Stimulated activated CD4-positive, alpha-beta T cell treated with anti-CD3 and anti-CD28 coated beads, Interleukin-1b, Interleukin-23, amount 100 ng/mL, for 1 hour (primary cell): ENCODE data around the gene SORCS2.

Source experiments
- DNase-seq, 2 donors: peaks; one replicate each; pipeline ENCODE4 v3.0.0-alpha.2; 2020; ENCODE audit warnings: low read depth in 2 of 2

Gene SORCS2

GRCh38 chr4:7777871-7778509 is 585.7 kb downstream of the SORCS2 start:
- no peak for DNase-seq

GRCh38 chr4:7778510-7779431 is 586.4 kb downstream of the SORCS2 start:
- DNase-seq: no peak

GRCh38 chr4:7779432-7779768 is 587.1 kb downstream of the SORCS2 start:
- DNase-seq: no peak

GRCh38 chr4:7780751-7781348 is 588.5 kb downstream of the SORCS2 start:
- DNase-seq: no peak

- DNase-seq: no peak
These were observed 589.0 kb downstream of the SORCS2 start for GRCh38 chr4:7781366-7781765.

GRCh38 chr4:7781993-7782392 is 589.7 kb downstream of the SORCS2 start:
- DNase-seq: no peak

GRCh38 chr4:7782783-7783182 is 590.4 kb downstream of the SORCS2 start:
- no peak for DNase-seq

GRCh38 chr4:7783541-7783940 is 591.2 kb downstream of the SORCS2 start:
- DNase-seq: no peak

- no peak for DNase-seq
These were observed 592.0 kb downstream of the SORCS2 start for GRCh38 chr4:7784131-7784870.

- no peak for DNase-seq
These were observed 592.7 kb downstream of the SORCS2 start for GRCh38 chr4:7785017-7785416.

- DNase-seq: no peak
These were observed 593.7 kb downstream of the SORCS2 start for GRCh38 chr4:7786040-7786439.

GRCh38 chr4:7786517-7786916 is 594.2 kb downstream of the SORCS2 start:
- DNase-seq: no peak

- no peak for DNase-seq
These were observed 594.7 kb downstream of the SORCS2 start for GRCh38 chr4:7787067-7787466.

- no peak for DNase-seq
These were observed 595.4 kb downstream of the SORCS2 start for GRCh38 chr4:7787681-7788141.

GRCh38 chr4:7788193-7788592 is 595.9 kb downstream of the SORCS2 start:
- DNase-seq: no peak

GRCh38 chr4:7788694-7789425 is 596.5 kb downstream of the SORCS2 start:
- no peak for DNase-seq

GRCh38 chr4:7790023-7790422 is 597.7 kb downstream of the SORCS2 start:
- no peak for DNase-seq

GRCh38 chr4:7790999-7791398 is 598.7 kb downstream of the SORCS2 start:
- no peak for DNase-seq
